Measurements from ENCODE around the gene ACTC1.

DNA sequence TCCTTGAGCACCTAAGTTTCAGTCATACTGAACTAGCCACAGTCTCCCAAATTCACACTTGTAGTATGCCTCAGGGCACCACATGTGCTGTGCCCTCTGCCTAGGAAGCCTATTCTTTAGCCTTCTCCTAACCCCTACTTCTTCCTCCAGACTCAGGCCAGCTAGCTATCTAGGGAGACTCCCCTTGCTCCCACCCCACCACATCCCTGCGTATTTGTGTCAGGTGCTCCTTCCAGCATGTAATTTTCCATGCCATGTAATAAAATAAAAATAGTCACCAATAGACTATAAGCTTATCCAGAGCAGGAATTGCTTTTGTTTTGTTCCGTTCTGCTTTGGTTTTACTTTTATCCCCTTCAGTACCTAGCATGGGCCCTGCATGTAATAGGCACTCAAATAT, 25.6 kb downstream of the ACTC1 start:
- TF ChIP-seq, protein P1, sequence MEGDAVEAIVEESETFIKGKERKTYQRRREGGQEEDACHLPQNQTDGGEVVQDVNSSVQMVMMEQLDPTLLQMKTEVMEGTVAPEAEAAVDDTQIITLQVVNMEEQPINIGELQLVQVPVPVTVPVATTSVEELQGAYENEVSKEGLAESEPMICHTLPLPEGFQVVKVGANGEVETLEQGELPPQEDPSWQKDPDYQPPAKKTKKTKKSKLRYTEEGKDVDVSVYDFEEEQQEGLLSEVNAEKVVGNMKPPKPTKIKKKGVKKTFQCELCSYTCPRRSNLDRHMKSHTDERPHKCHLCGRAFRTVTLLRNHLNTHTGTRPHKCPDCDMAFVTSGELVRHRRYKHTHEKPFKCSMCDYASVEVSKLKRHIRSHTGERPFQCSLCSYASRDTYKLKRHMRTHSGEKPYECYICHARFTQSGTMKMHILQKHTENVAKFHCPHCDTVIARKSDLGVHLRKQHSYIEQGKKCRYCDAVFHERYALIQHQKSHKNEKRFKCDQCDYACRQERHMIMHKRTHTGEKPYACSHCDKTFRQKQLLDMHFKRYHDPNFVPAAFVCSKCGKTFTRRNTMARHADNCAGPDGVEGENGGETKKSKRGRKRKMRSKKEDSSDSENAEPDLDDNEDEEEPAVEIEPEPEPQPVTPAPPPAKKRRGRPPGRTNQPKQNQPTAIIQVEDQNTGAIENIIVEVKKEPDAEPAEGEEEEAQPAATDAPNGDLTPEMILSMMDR (IDR thresholded peaks at IDR 0.05), result no peak
- no peak for TF ChIP-seq POLR2AphosphoS5 (IDR thresholded peaks at IDR 0.05; ENCODE audit: low read depth, low read length)
- TF ChIP-seq, protein P2, sequence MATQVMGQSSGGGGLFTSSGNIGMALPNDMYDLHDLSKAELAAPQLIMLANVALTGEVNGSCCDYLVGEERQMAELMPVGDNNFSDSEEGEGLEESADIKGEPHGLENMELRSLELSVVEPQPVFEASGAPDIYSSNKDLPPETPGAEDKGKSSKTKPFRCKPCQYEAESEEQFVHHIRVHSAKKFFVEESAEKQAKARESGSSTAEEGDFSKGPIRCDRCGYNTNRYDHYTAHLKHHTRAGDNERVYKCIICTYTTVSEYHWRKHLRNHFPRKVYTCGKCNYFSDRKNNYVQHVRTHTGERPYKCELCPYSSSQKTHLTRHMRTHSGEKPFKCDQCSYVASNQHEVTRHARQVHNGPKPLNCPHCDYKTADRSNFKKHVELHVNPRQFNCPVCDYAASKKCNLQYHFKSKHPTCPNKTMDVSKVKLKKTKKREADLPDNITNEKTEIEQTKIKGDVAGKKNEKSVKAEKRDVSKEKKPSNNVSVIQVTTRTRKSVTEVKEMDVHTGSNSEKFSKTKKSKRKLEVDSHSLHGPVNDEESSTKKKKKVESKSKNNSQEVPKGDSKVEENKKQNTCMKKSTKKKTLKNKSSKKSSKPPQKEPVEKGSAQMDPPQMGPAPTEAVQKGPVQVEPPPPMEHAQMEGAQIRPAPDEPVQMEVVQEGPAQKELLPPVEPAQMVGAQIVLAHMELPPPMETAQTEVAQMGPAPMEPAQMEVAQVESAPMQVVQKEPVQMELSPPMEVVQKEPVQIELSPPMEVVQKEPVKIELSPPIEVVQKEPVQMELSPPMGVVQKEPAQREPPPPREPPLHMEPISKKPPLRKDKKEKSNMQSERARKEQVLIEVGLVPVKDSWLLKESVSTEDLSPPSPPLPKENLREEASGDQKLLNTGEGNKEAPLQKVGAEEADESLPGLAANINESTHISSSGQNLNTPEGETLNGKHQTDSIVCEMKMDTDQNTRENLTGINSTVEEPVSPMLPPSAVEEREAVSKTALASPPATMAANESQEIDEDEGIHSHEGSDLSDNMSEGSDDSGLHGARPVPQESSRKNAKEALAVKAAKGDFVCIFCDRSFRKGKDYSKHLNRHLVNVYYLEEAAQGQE (IDR thresholded peaks at IDR 0.05; ENCODE audit: insufficient read depth in 1 of 2, low read depth in 2 of 2, low read length in 1 of 2), result no peak

Measured in Panc1 (cell line).